AG09319 (cell line): Measurements from ENCODE around the gene ADH7.
"Not testable (repeated sequence)": the region's sequence is repeated elsewhere in the genome, so short reads cannot be mapped to it uniquely, and the experiment has no call there.

Experiments used
- DNase-seq: peaks from one replicate; pipeline ENCODE4 v3.0.0-alpha.2; 2010; ENCODE audit warnings: low read depth; ENCODE audit errors: extremely low read depth
- CTCF ChIP-seq: IDR thresholded peaks from 2 replicates; pipeline ENCODE4 v1.5.1; 2011; ENCODE audit warnings: low read depth, mild to moderate bottlenecking, inconsistent platforms, low read length, moderate library complexity

ADH7 gene

GRCh38 chr4:99381588-99382175 lies 53.5 kb downstream of the ADH7 start:
- TF ChIP-seq CTCF: no peak
- DNase-seq: no peak

GRCh38 chr4:99379571-99379970 lies 55.6 kb downstream of the ADH7 start:
- no peak for TF ChIP-seq CTCF
- no peak for DNase-seq

GRCh38 chr4:99378876-99379275 lies 56.3 kb downstream of the ADH7 start:
- no peak for TF ChIP-seq CTCF
- DNase-seq: no peak

- peak; percentile 61 for DNase-seq
- TF ChIP-seq CTCF: peak; percentile 55
These were observed 57.8 kb downstream of the ADH7 start for GRCh38 chr4:99377341-99377740.

GRCh38 chr4:99372464-99372863 lies 62.7 kb downstream of the ADH7 start:
- not testable (repeated sequence) for DNase-seq

GRCh38 chr4:99367817-99368216 lies 67.3 kb downstream of the ADH7 start:
- DNase-seq: not testable (repeated sequence)

- no peak for TF ChIP-seq CTCF
- no peak for DNase-seq
These were observed 68.7 kb downstream of the ADH7 start for GRCh38 chr4:99366491-99366890.

- TF ChIP-seq CTCF: no peak
- DNase-seq: no peak
These were observed 72.4 kb downstream of the ADH7 start for GRCh38 chr4:99362768-99363167.
